ENCODE data around the gene SERPINE3.

SERPINE3 gene

DNA sequence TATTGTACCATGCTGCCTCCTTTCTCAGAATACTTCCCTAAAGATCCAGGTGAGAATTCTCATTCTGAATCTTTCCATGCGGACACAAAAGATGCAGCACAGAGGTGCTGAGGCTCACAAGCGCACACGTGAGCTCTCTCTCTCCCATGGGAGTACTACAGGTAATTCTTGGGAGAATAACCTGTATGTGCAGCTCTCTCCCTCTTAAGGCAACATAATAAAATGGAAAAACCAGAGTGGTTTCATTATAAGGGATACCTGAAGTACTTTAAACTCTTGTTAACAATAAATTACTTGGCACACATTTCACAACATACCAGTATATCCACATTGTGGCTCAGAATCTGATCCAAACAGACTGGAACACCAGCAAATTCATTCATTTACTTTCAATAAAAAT is 72.9 kb downstream of the SERPINE3 start:
- no peak for DNase-seq (ENCODE audit: insufficient read length, low spot score)
- TF ChIP-seq, protein P1, sequence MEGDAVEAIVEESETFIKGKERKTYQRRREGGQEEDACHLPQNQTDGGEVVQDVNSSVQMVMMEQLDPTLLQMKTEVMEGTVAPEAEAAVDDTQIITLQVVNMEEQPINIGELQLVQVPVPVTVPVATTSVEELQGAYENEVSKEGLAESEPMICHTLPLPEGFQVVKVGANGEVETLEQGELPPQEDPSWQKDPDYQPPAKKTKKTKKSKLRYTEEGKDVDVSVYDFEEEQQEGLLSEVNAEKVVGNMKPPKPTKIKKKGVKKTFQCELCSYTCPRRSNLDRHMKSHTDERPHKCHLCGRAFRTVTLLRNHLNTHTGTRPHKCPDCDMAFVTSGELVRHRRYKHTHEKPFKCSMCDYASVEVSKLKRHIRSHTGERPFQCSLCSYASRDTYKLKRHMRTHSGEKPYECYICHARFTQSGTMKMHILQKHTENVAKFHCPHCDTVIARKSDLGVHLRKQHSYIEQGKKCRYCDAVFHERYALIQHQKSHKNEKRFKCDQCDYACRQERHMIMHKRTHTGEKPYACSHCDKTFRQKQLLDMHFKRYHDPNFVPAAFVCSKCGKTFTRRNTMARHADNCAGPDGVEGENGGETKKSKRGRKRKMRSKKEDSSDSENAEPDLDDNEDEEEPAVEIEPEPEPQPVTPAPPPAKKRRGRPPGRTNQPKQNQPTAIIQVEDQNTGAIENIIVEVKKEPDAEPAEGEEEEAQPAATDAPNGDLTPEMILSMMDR (IDR thresholded peaks at IDR 0.05; ENCODE audit: insufficient read depth, missing control alignments) = no peak
- no peak for FAIRE-seq

All from D721Med (cell line).